Ascending aorta (tissue), 2 donors: ENCODE results near the gene NCKAP5. TPM values are rescaled to one million over a fixed set of nuclear protein-coding genes. Genes with fewer than 3 reads are reported as not detected.

ENCODE experiments used
- DNase-seq, 2 donors: peaks; one replicate each; pipeline ENCODE4 v3.0.0-alpha.2; 2019; ENCODE audit warnings: low spot score in 2 of 2
- H3K27ac ChIP-seq, 2 donors: fragments of 200-600 bp; sonication (generic); one replicate each; pipeline ENCODE4 v1.5.1; 2016 to 2017; ENCODE audit warnings: mild to moderate bottlenecking in 1 of 2
- H3K27me3 ChIP-seq: fragments of 200-600 bp; sonication (generic); one replicate; pipeline ENCODE4 v1.5.1; 2017
- H3K36me3 ChIP-seq, 2 donors: fragments of 200-600 bp; sonication (generic); one replicate each; pipeline ENCODE4 v1.5.1; 2016
- H3K4me1 ChIP-seq, 2 donors: fragments of 200-600 bp; sonication (generic); one replicate each; pipeline ENCODE4 v1.5.1; 2016 to 2017; ENCODE audit warnings: mild to moderate bottlenecking in 1 of 2
- H3K4me3 ChIP-seq, 2 donors: fragments of 200-600 bp; sonication (generic); one replicate each; pipeline ENCODE4 v1.5.1; 2016 to 2017; ENCODE audit warnings: mild to moderate bottlenecking in 1 of 2
- H3K9me3 ChIP-seq, 2 donors: fragments of 200-600 bp; sonication (generic); one replicate each; pipeline ENCODE4 v1.5.1; 2016
- CTCF ChIP-seq, 3 experiments: fragments of 200-600 bp in 2 of 3; fragments of 450-650 bp in 1 of 3; sonication (generic) in 2 of 3; IDR thresholded peaks; one replicate each; pipeline ENCODE4 v1.5.1; 2016 to 2019; ENCODE audit warnings: antibody characterized with exemption in 3 of 3, mild to moderate bottlenecking in 1 of 3, moderate library complexity in 1 of 3
- intact Hi-C: fragments of 100-400 bp; cut with DNase I; formaldehyde crosslinking; loops from one replicate; pipeline ENCODE4 v1.15.1; 2023
- total RNA-seq: library from RNA; depleted of rRNA; stranded (reverse); fragments of >200 nt; gene quantifications from one replicate; pipeline ENCODE4 v1.1.0, GENCODE V29; 2016

The NCKAP5 gene
- total RNA-seq, 1 donor from 2014 or later, result 0.75 TPM

- no peak for DNase-seq
- no peak overlapping the region for H3K4me3 ChIP-seq
- H3K9me3 ChIP-seq, result no peaks in the 10 kb centered on the region
- intact Hi-C loops, result no loop called here
- H3K27me3 ChIP-seq, result no peaks in the 10 kb centered on the region
- H3K36me3 ChIP-seq, result no peaks in the 10 kb centered on the region
- no peak for TF ChIP-seq CTCF (IDR thresholded peaks at IDR 0.05)
- no peaks in the 10 kb centered on the region for H3K4me1 ChIP-seq
- H3K27ac ChIP-seq, result no peak overlapping the region
Measured at GRCh38 chr2:132902626-132903025, 665.6 kb downstream of the NCKAP5 start.

- H3K4me3 ChIP-seq, result no peak overlapping the region
- no peak overlapping the region for H3K27ac ChIP-seq
- H3K36me3 ChIP-seq, result no peaks in the 10 kb centered on the region
- no peaks in the 10 kb centered on the region for H3K9me3 ChIP-seq
- H3K4me1 ChIP-seq, result no peaks in the 10 kb centered on the region
- no peaks in the 10 kb centered on the region for H3K27me3 ChIP-seq
- DNase-seq, result no peak
- intact Hi-C loops, result no loop called here
- no peak for TF ChIP-seq CTCF (IDR thresholded peaks at IDR 0.05)
Measured at GRCh38 chr2:132901661-132902060, 666.6 kb downstream of the NCKAP5 start.

- H3K27me3 ChIP-seq, result no peaks in the 10 kb centered on the region
- DNase-seq, result no peak
- H3K4me3 ChIP-seq, result no peak overlapping the region
- no peak for TF ChIP-seq CTCF (IDR thresholded peaks at IDR 0.05)
- H3K36me3 ChIP-seq, result no peaks in the 10 kb centered on the region
- no peaks in the 10 kb centered on the region for H3K9me3 ChIP-seq
- H3K27ac ChIP-seq, result no peak overlapping the region
- H3K4me1 ChIP-seq, result no peaks in the 10 kb centered on the region
- intact Hi-C loops, result no loop called here
Measured at GRCh38 chr2:132897111-132897510, 671.2 kb downstream of the NCKAP5 start.

- intact Hi-C loops, result no loop called here
- Histone ChIP-seq H3K9me3 (no peaks in the 10 kb centered on the region), H3K4me3 (no peak overlapping the region), H3K27ac (no peak overlapping the region), H3K36me3 (no peaks in the 10 kb centered on the region), H3K4me1 (no peaks in the 10 kb centered on the region), H3K27me3 (no peaks in the 10 kb centered on the region)
- DNase-seq, result no peak
- TF ChIP-seq CTCF (IDR thresholded peaks at IDR 0.05), result no peak
Measured at GRCh38 chr2:132896073-132896472, 672.2 kb downstream of the NCKAP5 start.

- Histone ChIP-seq H3K27me3 (no peaks in the 10 kb centered on the region), H3K4me1 (no peaks in the 10 kb centered on the region), H3K4me3 (no peak overlapping the region), H3K27ac (no peak overlapping the region), H3K36me3 (no peaks in the 10 kb centered on the region), H3K9me3 (no peaks in the 10 kb centered on the region)
- intact Hi-C loops, result no loop called here
- TF ChIP-seq CTCF (IDR thresholded peaks at IDR 0.05), result no peak
- DNase-seq, result no peak
Measured at GRCh38 chr2:132891498-132891897, 676.8 kb downstream of the NCKAP5 start.

GRCh38 chr2:132886574-132886973, 681.7 kb downstream of the NCKAP5 start:
- intact Hi-C loops, result no loop called here
- TF ChIP-seq CTCF (IDR thresholded peaks at IDR 0.05), result no peak
- DNase-seq, result no peak
- Histone ChIP-seq H3K9me3 (no peaks in the 10 kb centered on the region), H3K27ac (no peak overlapping the region), H3K27me3 (no peaks in the 10 kb centered on the region), H3K4me3 (no peak overlapping the region), H3K4me1 (no peaks in the 10 kb centered on the region), H3K36me3 (no peaks in the 10 kb centered on the region)
